ENCODE measurements around the gene ZBTB20.

Gene ZBTB20

DNA sequence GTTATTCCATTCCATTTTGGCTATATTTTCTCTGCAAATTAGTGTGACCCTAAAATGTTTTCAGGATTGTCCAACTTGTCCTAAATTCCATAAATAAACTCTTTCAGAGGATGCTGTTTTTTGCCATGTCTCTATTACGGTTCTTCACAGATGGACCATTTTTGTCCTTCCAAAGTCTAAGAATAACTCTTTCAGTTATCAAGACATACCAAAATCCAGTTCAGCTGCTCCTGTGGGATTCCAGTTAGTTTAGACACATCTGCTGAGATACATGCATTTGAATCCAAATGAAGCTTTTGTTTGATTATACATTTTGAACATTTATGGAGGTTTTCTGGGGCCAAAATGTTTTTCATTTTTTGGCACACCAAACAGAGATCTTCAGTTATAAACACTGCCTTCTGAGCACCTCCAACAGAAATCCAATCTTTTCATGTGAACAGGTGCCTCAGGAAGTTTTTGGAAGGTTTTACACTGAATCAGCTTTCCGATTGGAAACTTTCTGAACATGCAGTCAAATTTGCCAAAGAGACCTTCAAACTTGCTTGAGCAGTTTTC lies 772.6 kb downstream of the ZBTB20 start:
- H3K27ac ChIP-seq (ENCODE audit: low read length) = no peak overlapping the region
- TF ChIP-seq EZH2phosphoT487 (IDR thresholded peaks at IDR 0.05; ENCODE audit: low read depth) (no peak), CTCF (IDR thresholded peaks at IDR 0.05; ENCODE audit: low read depth, low read length) (no peak)

GRCh38 chr3:114370537-114371174 lies 776.4 kb downstream of the ZBTB20 start:
- Histone ChIP-seq H3K27me3 (ENCODE audit: low read depth, low read length) (peaks cover 15% of the 10 kb centered on the region), H4K20me1 (ENCODE audit: insufficient read depth, low read length) (no peaks in the 10 kb centered on the region), H3K4me1 (ENCODE audit: low read length) (peaks cover 6% of the 10 kb centered on the region), H3K9me3 (ENCODE audit: insufficient read depth, low read length) (no peaks in the 10 kb centered on the region), H3K27ac (ENCODE audit: low read length) (no peak overlapping the region), H3K36me3 (replicated peaks; ENCODE audit: low read depth, low read length) (no peaks in the 10 kb centered on the region), H3K4me3 (ENCODE audit: low read length) (no peak overlapping the region), H3K4me2 (ENCODE audit: low read length) (no peak overlapping the region), H2AFZ (ENCODE audit: low read depth, low read length) (no peak overlapping the region), H3K9ac (ENCODE audit: low read length) (no peak overlapping the region), H3K79me2 (ENCODE audit: low read length) (no peaks in the 10 kb centered on the region)
- TF ChIP-seq EZH2phosphoT487 (IDR thresholded peaks at IDR 0.05; ENCODE audit: low read depth) (no peak), CTCF (IDR thresholded peaks at IDR 0.05; ENCODE audit: low read depth, low read length) (peak; percentile 43)

More for the DNA sequence above, 772.6 kb downstream of the ZBTB20 start:
- no peaks in the 10 kb centered on the region for H4K20me1 ChIP-seq (ENCODE audit: insufficient read depth, low read length)
- no peak overlapping the region for H3K4me3 ChIP-seq (ENCODE audit: low read length)
- H3K4me2 ChIP-seq (ENCODE audit: low read length) = no peak overlapping the region
- H2AFZ ChIP-seq (ENCODE audit: low read depth, low read length) = no peak overlapping the region
- H3K9me3 ChIP-seq (ENCODE audit: insufficient read depth, low read length) = no peaks in the 10 kb centered on the region
- no peaks in the 10 kb centered on the region for H3K36me3 ChIP-seq (replicated peaks; ENCODE audit: low read depth, low read length)
- no peak overlapping the region for H3K9ac ChIP-seq (ENCODE audit: low read length)
- peaks cover 11% of the 10 kb centered on the region for H3K4me1 ChIP-seq (ENCODE audit: low read length)
- H3K79me2 ChIP-seq (ENCODE audit: low read length) = no peaks in the 10 kb centered on the region
- peaks cover 5% of the 10 kb centered on the region; the same call in 1 of the 2 replicates for H3K27me3 ChIP-seq (ENCODE audit: low read depth, low read length)

- no peaks in the 10 kb centered on the region for H4K20me1 ChIP-seq (ENCODE audit: insufficient read depth, low read length)
- H3K27me3 ChIP-seq (ENCODE audit: low read depth, low read length) = peaks cover 16% of the 10 kb centered on the region
- H3K79me2 ChIP-seq (ENCODE audit: low read length) = no peaks in the 10 kb centered on the region
- H2AFZ ChIP-seq (ENCODE audit: low read depth, low read length) = no peak overlapping the region
- no peak overlapping the region for H3K27ac ChIP-seq (ENCODE audit: low read length)
- TF ChIP-seq EZH2phosphoT487 (IDR thresholded peaks at IDR 0.05; ENCODE audit: low read depth) (no peak), CTCF (IDR thresholded peaks at IDR 0.05; ENCODE audit: low read depth, low read length) (no peak)
- no peaks in the 10 kb centered on the region for H3K9me3 ChIP-seq (ENCODE audit: insufficient read depth, low read length)
- no peak overlapping the region for H3K4me2 ChIP-seq (ENCODE audit: low read length)
- H3K4me3 ChIP-seq (ENCODE audit: low read length) = no peak overlapping the region
- H3K36me3 ChIP-seq (replicated peaks; ENCODE audit: low read depth, low read length) = no peaks in the 10 kb centered on the region
- peaks cover 9% of the 10 kb centered on the region for H3K4me1 ChIP-seq (ENCODE audit: low read length)
- H3K9ac ChIP-seq (ENCODE audit: low read length) = no peak overlapping the region
Observed at GRCh38 chr3:114365909-114366308, 781.2 kb downstream of the ZBTB20 start.

DNA sequence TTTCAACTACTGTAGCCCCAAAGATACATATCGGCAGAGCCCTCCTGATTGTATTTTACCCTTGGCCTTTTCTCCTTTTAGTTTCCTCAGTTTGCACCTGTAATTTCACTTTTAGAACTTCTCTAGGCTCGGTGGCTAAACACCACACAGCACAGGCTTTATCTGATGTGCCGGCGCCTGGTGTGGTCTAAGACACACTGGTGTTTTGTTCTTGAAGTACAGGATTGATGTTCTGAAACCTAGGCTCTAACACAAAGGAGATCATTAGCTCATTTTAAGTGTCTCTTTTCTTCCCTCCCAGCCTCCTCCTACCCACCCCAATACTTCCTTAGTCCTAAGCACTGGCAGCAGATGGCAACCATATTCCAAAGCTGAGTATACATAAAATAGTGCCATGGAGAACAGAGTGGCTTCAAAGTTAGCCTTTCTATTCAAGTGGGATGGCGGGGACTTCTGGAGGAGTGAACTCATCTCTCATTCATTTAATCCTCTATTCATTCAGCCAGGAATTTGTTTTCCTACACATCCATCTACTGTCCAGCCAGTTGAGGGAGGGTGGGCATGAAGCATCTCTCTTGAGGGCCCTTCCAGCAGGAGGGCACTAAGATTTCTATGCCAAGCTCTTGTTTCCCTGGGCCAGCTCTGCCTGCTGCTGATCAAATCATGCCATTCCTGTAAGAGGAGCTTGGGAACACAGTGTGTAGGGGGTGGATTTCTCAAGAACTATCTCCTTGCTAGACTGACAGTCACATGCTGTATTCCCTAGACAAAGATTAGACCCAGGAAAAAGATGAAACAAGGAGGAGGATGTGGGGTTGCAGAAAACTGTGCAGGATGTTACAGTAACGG lies 782.1 kb downstream of the ZBTB20 start:
- Histone ChIP-seq H2AFZ (ENCODE audit: low read depth, low read length) (no peak overlapping the region), H3K27ac (ENCODE audit: low read length) (no peak overlapping the region), H3K79me2 (ENCODE audit: low read length) (no peaks in the 10 kb centered on the region), H3K9ac (ENCODE audit: low read length) (no peak overlapping the region), H3K4me3 (ENCODE audit: low read length) (no peak overlapping the region), H3K9me3 (ENCODE audit: insufficient read depth, low read length) (no peaks in the 10 kb centered on the region), H4K20me1 (ENCODE audit: insufficient read depth, low read length) (no peaks in the 10 kb centered on the region), H3K27me3 (ENCODE audit: low read depth, low read length) (peaks cover 16% of the 10 kb centered on the region), H3K4me2 (ENCODE audit: low read length) (no peak overlapping the region), H3K36me3 (replicated peaks; ENCODE audit: low read depth, low read length) (no peaks in the 10 kb centered on the region), H3K4me1 (ENCODE audit: low read length) (peaks cover 9% of the 10 kb centered on the region)
- TF ChIP-seq EZH2phosphoT487 (IDR thresholded peaks at IDR 0.05; ENCODE audit: low read depth) (no peak), CTCF (IDR thresholded peaks at IDR 0.05; ENCODE audit: low read depth, low read length) (no peak)

Measured in OCI-LY3 (cell line).